ENCODE data around the gene GSDMA. TPM values are rescaled to one million over a fixed set of nuclear protein-coding genes. Genes with fewer than 3 reads are reported as not detected.

The GSDMA gene
- total and polyA plus RNA-seq, 2 experiments from 2014 or later, result 0.08 TPM; not detected in 1

GRCh38 chr17:40023590-40024292, 60.9 kb downstream of the GSDMA start:
- H3K9me2 ChIP-seq (replicated peaks; ENCODE audit: insufficient read depth), result no peaks in the 10 kb centered on the region
- peak overlapping the region; percentile 2 for H3K4me2 ChIP-seq
- peaks cover under 1% of the 10 kb centered on the region for H3K4me1 ChIP-seq (ENCODE audit: insufficient read depth)
- TF ChIP-seq CTCF (IDR thresholded peaks at IDR 0.05; ENCODE audit: poor library complexity) (no peak), EZH2 (IDR thresholded peaks at IDR 0.05; ENCODE audit: borderline replicate concordance) (no peak), EZH2phosphoT487 (IDR thresholded peaks at IDR 0.05; ENCODE audit: low read depth, severe bottlenecking, unreplicated experiment) (no peak)
- no peak overlapping the region for H2AFZ ChIP-seq
- DNase-seq (ENCODE audit: low spot score), result peak; percentile 14
- WGBS (ENCODE audit: low lambda C conversion rate, missing lambda C conversion rate), result 76% methylated on average over 10 of the region's 10 CpGs
- no peaks in the 10 kb centered on the region for H3K27me3 ChIP-seq
- H4K20me1 ChIP-seq (ENCODE audit: insufficient read depth, poor library complexity, severe bottlenecking), result no peaks in the 10 kb centered on the region
- no peaks in the 10 kb centered on the region for H3K9me3 ChIP-seq (ENCODE audit: low read depth)
- no peak overlapping the region for H3K27ac ChIP-seq
- H3K36me3 ChIP-seq (replicated peaks; ENCODE audit: insufficient read depth, low read depth), result no peaks in the 10 kb centered on the region
- no peaks in the 10 kb centered on the region for H3K79me2 ChIP-seq
- no peak overlapping the region for H3K4me3 ChIP-seq

GRCh38 chr17:40024901-40025300, 62.1 kb downstream of the GSDMA start:
- no peak overlapping the region for H3K4me2 ChIP-seq
- H3K27ac ChIP-seq, result no peak overlapping the region
- no peaks in the 10 kb centered on the region for H3K9me3 ChIP-seq (ENCODE audit: low read depth)
- 94% methylated on average over 8 of the region's 8 CpGs for WGBS (ENCODE audit: low lambda C conversion rate, missing lambda C conversion rate)
- H3K79me2 ChIP-seq, result no peaks in the 10 kb centered on the region
- no peak overlapping the region for H3K4me3 ChIP-seq
- no peaks in the 10 kb centered on the region for H3K36me3 ChIP-seq (replicated peaks; ENCODE audit: insufficient read depth, low read depth)
- H3K4me1 ChIP-seq (ENCODE audit: insufficient read depth), result no peaks in the 10 kb centered on the region
- no peaks in the 10 kb centered on the region for H4K20me1 ChIP-seq (ENCODE audit: insufficient read depth, poor library complexity, severe bottlenecking)
- no peaks in the 10 kb centered on the region for H3K27me3 ChIP-seq
- H2AFZ ChIP-seq, result no peak overlapping the region
- no peaks in the 10 kb centered on the region for H3K9me2 ChIP-seq (replicated peaks; ENCODE audit: insufficient read depth)
- DNase-seq (ENCODE audit: low spot score), result no peak
- TF ChIP-seq EZH2 (IDR thresholded peaks at IDR 0.05; ENCODE audit: borderline replicate concordance), result no peak
- TF ChIP-seq EZH2phosphoT487 (IDR thresholded peaks at IDR 0.05; ENCODE audit: low read depth, severe bottlenecking, unreplicated experiment), result no peak
- no peak for TF ChIP-seq CTCF (IDR thresholded peaks at IDR 0.05; ENCODE audit: poor library complexity)

GRCh38 chr17:40025559-40025958, 62.8 kb downstream of the GSDMA start:
- no peaks in the 10 kb centered on the region for H3K4me1 ChIP-seq (ENCODE audit: insufficient read depth)

More at GRCh38 chr17:40025559-40025958, 62.8 kb downstream of the GSDMA start:
- WGBS (ENCODE audit: low lambda C conversion rate, missing lambda C conversion rate), result 91% methylated on average over 2 of the region's 2 CpGs
- TF ChIP-seq EZH2phosphoT487 (IDR thresholded peaks at IDR 0.05; ENCODE audit: low read depth, severe bottlenecking, unreplicated experiment) (no peak), CTCF (IDR thresholded peaks at IDR 0.05; ENCODE audit: poor library complexity) (no peak), EZH2 (IDR thresholded peaks at IDR 0.05; ENCODE audit: borderline replicate concordance) (no peak)
- H3K4me2 ChIP-seq, result no peak overlapping the region
- H3K9me2 ChIP-seq (replicated peaks; ENCODE audit: insufficient read depth), result no peaks in the 10 kb centered on the region
- H3K79me2 ChIP-seq, result no peaks in the 10 kb centered on the region
- no peaks in the 10 kb centered on the region for H3K27me3 ChIP-seq
- no peaks in the 10 kb centered on the region for H4K20me1 ChIP-seq (ENCODE audit: insufficient read depth, poor library complexity, severe bottlenecking)
- no peak for DNase-seq (ENCODE audit: low spot score)
- no peak overlapping the region for H3K4me3 ChIP-seq
- H3K27ac ChIP-seq, result no peak overlapping the region
- H3K9me3 ChIP-seq (ENCODE audit: low read depth), result no peaks in the 10 kb centered on the region
- H3K36me3 ChIP-seq (replicated peaks; ENCODE audit: insufficient read depth, low read depth), result no peaks in the 10 kb centered on the region
- no peak overlapping the region for H2AFZ ChIP-seq
